Epidermal melanocyte (primary cell): Measurements from ENCODE around the gene KCND3.

Experiments
- DNase-seq: peaks from one replicate; pipeline ENCODE4 v3.0.0; 2011; ENCODE audit warnings: low spot score; ENCODE audit not compliant: insufficient read length

KCND3 gene

GRCh38 chr1:111989531-111990025 is at the start of gene KCND3:
KCND3 (minus strand) TSS chr1:111989668.
- DNase-seq, result no peak

GRCh38 chr1:112034277-112034676 is 44.8 kb upstream of the KCND3 start:
- DNase-seq, result no peak

- DNase-seq, result no peak
Measured at GRCh38 chr1:112033439-112034120, 44.1 kb upstream of the KCND3 start.

GRCh38 chr1:112030157-112030556 is 40.7 kb upstream of the KCND3 start:
- DNase-seq, result no peak

- DNase-seq, result no peak
Measured at GRCh38 chr1:112027696-112028095, 38.2 kb upstream of the KCND3 start.

GRCh38 chr1:112026501-112026900 is 37.0 kb upstream of the KCND3 start:
- DNase-seq, result no peak

GRCh38 chr1:112026016-112026415 is 36.5 kb upstream of the KCND3 start:
- DNase-seq, result no peak

- DNase-seq, result no peak
Measured at GRCh38 chr1:112021263-112021662, 31.8 kb upstream of the KCND3 start.

- DNase-seq, result no peak
Measured at GRCh38 chr1:112017183-112017582, 27.7 kb upstream of the KCND3 start.

GRCh38 chr1:112012823-112013222 is 23.4 kb upstream of the KCND3 start:
- no peak for DNase-seq

- no peak for DNase-seq
Measured at GRCh38 chr1:112011202-112011601, 21.7 kb upstream of the KCND3 start.

- DNase-seq, result no peak
Measured at GRCh38 chr1:112007169-112007568, 17.7 kb upstream of the KCND3 start.

GRCh38 chr1:112006416-112007025 is 17.1 kb upstream of the KCND3 start:
- no peak for DNase-seq

- no peak for DNase-seq
Measured at GRCh38 chr1:112004076-112004475, 14.6 kb upstream of the KCND3 start.

- DNase-seq, result no peak
Measured at GRCh38 chr1:112002514-112002913, 13.0 kb upstream of the KCND3 start.

- DNase-seq, result no peak
Measured at GRCh38 chr1:112001436-112001835, 12.0 kb upstream of the KCND3 start.

GRCh38 chr1:112000048-112000447 is 10.6 kb upstream of the KCND3 start:
- no peak for DNase-seq

GRCh38 chr1:111998332-111998731 is 8.9 kb upstream of the KCND3 start:
- DNase-seq, result no peak

- DNase-seq, result no peak
Measured at GRCh38 chr1:111992476-111992875, 3.0 kb upstream of the KCND3 start.

- DNase-seq, result no peak
Measured at GRCh38 chr1:111990878-111991718, 1.6 kb upstream of the KCND3 start.

GRCh38 chr1:111990026-111990877 is 784 bp upstream of the KCND3 start:
- no peak for DNase-seq
